ENCODE measurements around the gene TASOR2. TPM values are rescaled to one million over a fixed set of nuclear protein-coding genes. Genes with fewer than 3 reads are reported as not detected.

Gene TASOR2
- total and polyA plus RNA-seq, 2 donors (not counting 1 experiment from before 2014, with no cell fraction given), result 12.3 to 68.6 TPM

GRCh38 chr10:5650664-5651387 is 33.8 kb upstream of the TASOR2 start:
- Histone ChIP-seq H3K9ac (ENCODE audit: low read length) (no peak overlapping the region), H4K20me1 (ENCODE audit: control insufficient read depth, insufficient read depth, low read length, poor library complexity, severe bottlenecking) (no peaks in the 10 kb centered on the region), H3K4me3 (ENCODE audit: control extremely low read depth in 1 of 5, extremely low read depth in 1 of 5, insufficient read depth in 1 of 5, low read depth in 2 of 5, low read length in 4 of 5) (no peak overlapping the region), H3K27ac (ENCODE audit: low read length in 2 of 2) (no peak overlapping the region), H3K79me2 (ENCODE audit: control insufficient read depth, insufficient read depth, low read length) (no peaks in the 10 kb centered on the region), H3K36me3 (replicated peaks in 1 of 2; ENCODE audit: control extremely low read depth in 1 of 2, control insufficient read depth in 1 of 2, extremely low read depth in 1 of 2, insufficient read depth in 2 of 2, low read length in 1 of 2) (peaks cover 0 to 2% of the 10 kb centered on the region in 2 experiments), H3K4me2 (replicated peaks; ENCODE audit: low read depth, low read length, poor library complexity, severe bottlenecking) (no peak overlapping the region), H2AFZ (ENCODE audit: insufficient read depth, low read depth, low read length, poor library complexity, severe bottlenecking) (no peak overlapping the region), H3K4me1 (ENCODE audit: control insufficient read depth in 2 of 2, insufficient read depth in 2 of 2, low read length in 2 of 2) (peaks cover 7 to 9% of the 10 kb centered on the region in 2 donors), H3K27me3 (replicated peaks in 1 of 4; ENCODE audit: control extremely low read depth in 1 of 4, control insufficient read depth in 3 of 4, insufficient read depth in 4 of 4, low read length in 3 of 4) (no peaks in the 10 kb centered on the region), H3K9me3 (ENCODE audit: control extremely low read depth in 1 of 3, control insufficient read depth in 2 of 3, insufficient read depth in 1 of 3, low read length in 2 of 3) (no peaks in the 10 kb centered on the region)
- H3K27ac Mint-ChIP-seq, result no peak overlapping the region
- CTCF ChIA-PET, result interaction anchor here (0.6 to 1.4 kb wide), 2 partner anchors 28 to 46 kb away, joined by 3 to 4 read pairs; no protein-coding TSS in a partner anchor
- no peak for ATAC-seq (ENCODE audit: low read depth)
- no peak for DNase-seq
- TF ChIP-seq CTCF (IDR thresholded peaks at IDR 0.05) (no peak), EZH2 (IDR thresholded peaks at IDR 0.05; ENCODE audit: borderline replicate concordance, insufficient read depth, low read depth, low read length, poor library complexity, severe bottlenecking) (no peak)
- POLR2A ChIA-PET, result no interaction called here
- intact Hi-C loops (cut with micrococcal nuclease), result no loop called here
- no peak overlapping the region for H3K4me3 Mint-ChIP-seq
- H3K4me1 Mint-ChIP-seq, result peaks cover 27% of the 10 kb centered on the region
- H3K9me3 Mint-ChIP-seq (ENCODE audit: insufficient read depth), result no peaks in the 10 kb centered on the region
- 93% methylated on average over 20 of the region's 20 CpGs for WGBS (ENCODE audit: insufficient coverage)
- H3K27me3 Mint-ChIP-seq, result peaks cover 6% of the 10 kb centered on the region

GRCh38 chr10:5651388-5651764 is 33.3 kb upstream of the TASOR2 start:
- Histone ChIP-seq H3K9me3 (ENCODE audit: control extremely low read depth in 1 of 3, control insufficient read depth in 2 of 3, insufficient read depth in 1 of 3, low read length in 2 of 3) (peaks cover 0 to 3% (median 0%) of the 10 kb centered on the region in 3 donors), H3K4me2 (replicated peaks; ENCODE audit: low read depth, low read length, poor library complexity, severe bottlenecking) (no peak overlapping the region), H3K36me3 (replicated peaks in 1 of 2; ENCODE audit: control extremely low read depth in 1 of 2, control insufficient read depth in 1 of 2, extremely low read depth in 1 of 2, insufficient read depth in 2 of 2, low read length in 1 of 2) (peaks cover 0 to 2% of the 10 kb centered on the region in 2 experiments), H3K27ac (ENCODE audit: low read length in 2 of 2) (no peak overlapping the region), H3K79me2 (ENCODE audit: control insufficient read depth, insufficient read depth, low read length) (no peaks in the 10 kb centered on the region), H3K9ac (ENCODE audit: low read length) (no peak overlapping the region), H3K4me1 (ENCODE audit: control insufficient read depth in 2 of 2, insufficient read depth in 2 of 2, low read length in 2 of 2) (peaks cover 2 to 3% of the 10 kb centered on the region in 2 donors), H2AFZ (ENCODE audit: insufficient read depth, low read depth, low read length, poor library complexity, severe bottlenecking) (no peak overlapping the region), H3K27me3 (replicated peaks in 1 of 4; ENCODE audit: control extremely low read depth in 1 of 4, control insufficient read depth in 3 of 4, insufficient read depth in 4 of 4, low read length in 3 of 4) (no peaks in the 10 kb centered on the region), H4K20me1 (ENCODE audit: control insufficient read depth, insufficient read depth, low read length, poor library complexity, severe bottlenecking) (no peaks in the 10 kb centered on the region), H3K4me3 (ENCODE audit: control extremely low read depth in 1 of 5, extremely low read depth in 1 of 5, insufficient read depth in 1 of 5, low read depth in 2 of 5, low read length in 4 of 5) (no peak overlapping the region)
- H3K9me3 Mint-ChIP-seq (ENCODE audit: insufficient read depth), result no peaks in the 10 kb centered on the region
- TF ChIP-seq CTCF (IDR thresholded peaks at IDR 0.05), result no peak
- no peak for TF ChIP-seq EZH2 (IDR thresholded peaks at IDR 0.05; ENCODE audit: borderline replicate concordance, insufficient read depth, low read depth, low read length, poor library complexity, severe bottlenecking)
- ChIA-PET POLR2A (no interaction called here), CTCF (interaction anchor here (1.4 kb wide), 1 partner anchor 28 kb away, joined by 4 read pairs; no protein-coding TSS in a partner anchor)
- ATAC-seq (ENCODE audit: low read depth) (no peak), DNase-seq (no peak)
- peaks cover 6% of the 10 kb centered on the region for H3K27me3 Mint-ChIP-seq
- 97% methylated on average over 11 of the region's 11 CpGs for WGBS (ENCODE audit: insufficient coverage)
- no peak overlapping the region for H3K27ac Mint-ChIP-seq
- no peak overlapping the region for H3K4me3 Mint-ChIP-seq
- intact Hi-C loops (cut with micrococcal nuclease), result no loop called here
- H3K4me1 Mint-ChIP-seq, result peaks cover 24% of the 10 kb centered on the region

Measured in B cell (primary cell).